Activated T-helper 9 cell treated with anti-CD3 and anti-CD28 coated beads, Interleukin-2, amount 50 U/mL, for 16 hours (primary cell): Measurements from ENCODE around the gene GPX3.

Experiments used
- DNase-seq: peaks from one replicate; pipeline ENCODE4 v3.0.0-alpha.2; 2020; ENCODE audit warnings: low read depth

Gene GPX3

GRCh38 chr5:151034422-151035379 lies 14.3 kb downstream of the GPX3 start:
- DNase-seq: no peak

- no peak for DNase-seq
Measured at GRCh38 chr5:151036556-151036955, 16.2 kb downstream of the GPX3 start.

- no peak for DNase-seq
Measured at GRCh38 chr5:151037561-151038411, 17.4 kb downstream of the GPX3 start.

GRCh38 chr5:151038412-151038745 lies 18.0 kb downstream of the GPX3 start:
- DNase-seq: no peak

GRCh38 chr5:151038801-151039238 lies 18.4 kb downstream of the GPX3 start:
- no peak for DNase-seq

GRCh38 chr5:151039665-151040064 lies 19.3 kb downstream of the GPX3 start:
- no peak for DNase-seq

GRCh38 chr5:151040211-151040747 lies 19.9 kb downstream of the GPX3 start:
- no peak for DNase-seq

- DNase-seq: no peak
Measured at GRCh38 chr5:151041577-151042268, 21.3 kb downstream of the GPX3 start.

- no peak for DNase-seq
Measured at GRCh38 chr5:151042453-151043093, 22.2 kb downstream of the GPX3 start.

- DNase-seq: no peak
Measured at GRCh38 chr5:151047814-151048425, 27.5 kb downstream of the GPX3 start.

- DNase-seq: no peak
Measured at GRCh38 chr5:151048526-151048925, 28.1 kb downstream of the GPX3 start.

- DNase-seq: peak; percentile 51
Measured at GRCh38 chr5:151051066-151051930, 30.9 kb downstream of the GPX3 start.

- no peak for DNase-seq
Measured at GRCh38 chr5:151051931-151052608, 31.7 kb downstream of the GPX3 start.

GRCh38 chr5:151052836-151053235 lies 32.4 kb downstream of the GPX3 start:
- no peak for DNase-seq

- no peak for DNase-seq
Measured at GRCh38 chr5:151053796-151054462, 33.5 kb downstream of the GPX3 start.

- DNase-seq: no peak
Measured at GRCh38 chr5:151054709-151055108, 34.3 kb downstream of the GPX3 start.

GRCh38 chr5:151055336-151055735 lies 34.9 kb downstream of the GPX3 start:
- no peak for DNase-seq

GRCh38 chr5:151056379-151057325 lies 36.3 kb downstream of the GPX3 start:
- DNase-seq: no peak
